Fibroblast of peridontal ligament (primary cell): Measurements from ENCODE around the gene CBS.
"Not testable (repeated sequence)": the region's sequence is repeated elsewhere in the genome, so short reads cannot be mapped to it uniquely, and the experiment has no call there.

ENCODE experiments used
- DNase-seq: peaks from one replicate; pipeline ENCODE4 v3.0.0-alpha.2; 2010; ENCODE audit errors: extremely low read depth

Gene CBS

GRCh38 chr21:43025636-43026180 lies 49.9 kb downstream of the CBS start:
- DNase-seq: no peak

DNA sequence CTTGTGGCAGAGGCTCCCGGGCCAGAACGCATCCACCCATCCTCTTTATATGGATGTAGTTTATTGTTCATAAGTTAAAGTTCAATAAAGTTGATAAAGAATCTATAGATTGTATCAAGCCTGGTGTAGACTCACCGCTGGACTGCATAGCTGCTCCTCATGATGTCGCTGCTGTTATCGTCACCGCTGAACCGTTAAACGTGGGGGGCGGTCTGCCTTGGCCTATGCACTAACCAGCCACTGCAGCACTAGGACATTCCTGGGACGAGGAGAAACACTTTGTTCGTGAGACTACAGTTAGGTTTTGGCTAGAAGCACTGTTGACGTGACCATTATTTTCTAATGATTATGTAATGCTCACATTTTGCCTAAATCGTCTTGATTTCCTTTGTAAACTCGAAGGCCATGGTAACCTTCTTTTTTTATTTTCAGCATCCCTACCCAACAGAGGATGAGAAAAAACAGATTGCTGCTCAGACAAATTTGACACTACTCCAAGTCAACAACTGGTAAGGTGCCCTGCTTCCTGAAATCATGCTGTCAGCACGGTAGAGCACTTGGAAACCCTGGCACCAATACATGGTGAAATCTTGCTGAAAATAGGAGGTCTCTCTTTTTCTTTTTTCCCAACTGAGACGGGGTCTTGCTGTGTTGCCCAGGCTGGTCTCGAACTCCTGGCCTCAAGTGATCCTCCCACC lies 51.0 kb downstream of the CBS start:
- DNase-seq: no peak

DNA sequence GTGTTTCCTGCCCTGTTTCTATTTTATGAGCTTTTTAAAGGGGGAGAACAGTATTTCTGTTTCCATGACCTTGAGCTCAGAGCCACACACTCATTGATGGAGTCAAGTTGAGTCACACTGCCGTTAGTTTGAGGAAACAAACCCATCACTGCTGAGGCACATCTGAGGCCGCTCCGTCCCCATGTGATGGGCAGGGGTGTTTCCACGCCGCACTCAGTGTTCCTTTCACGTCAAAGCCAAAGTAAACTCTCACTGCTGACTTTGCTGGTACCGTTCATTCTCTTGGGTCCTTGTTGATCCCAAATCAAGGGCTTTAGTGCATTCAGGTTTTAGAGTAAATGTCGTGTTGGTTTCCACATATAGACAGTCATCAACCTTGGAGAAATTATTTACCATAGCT lies 52.5 kb downstream of the CBS start:
- DNase-seq: no peak

DNA sequence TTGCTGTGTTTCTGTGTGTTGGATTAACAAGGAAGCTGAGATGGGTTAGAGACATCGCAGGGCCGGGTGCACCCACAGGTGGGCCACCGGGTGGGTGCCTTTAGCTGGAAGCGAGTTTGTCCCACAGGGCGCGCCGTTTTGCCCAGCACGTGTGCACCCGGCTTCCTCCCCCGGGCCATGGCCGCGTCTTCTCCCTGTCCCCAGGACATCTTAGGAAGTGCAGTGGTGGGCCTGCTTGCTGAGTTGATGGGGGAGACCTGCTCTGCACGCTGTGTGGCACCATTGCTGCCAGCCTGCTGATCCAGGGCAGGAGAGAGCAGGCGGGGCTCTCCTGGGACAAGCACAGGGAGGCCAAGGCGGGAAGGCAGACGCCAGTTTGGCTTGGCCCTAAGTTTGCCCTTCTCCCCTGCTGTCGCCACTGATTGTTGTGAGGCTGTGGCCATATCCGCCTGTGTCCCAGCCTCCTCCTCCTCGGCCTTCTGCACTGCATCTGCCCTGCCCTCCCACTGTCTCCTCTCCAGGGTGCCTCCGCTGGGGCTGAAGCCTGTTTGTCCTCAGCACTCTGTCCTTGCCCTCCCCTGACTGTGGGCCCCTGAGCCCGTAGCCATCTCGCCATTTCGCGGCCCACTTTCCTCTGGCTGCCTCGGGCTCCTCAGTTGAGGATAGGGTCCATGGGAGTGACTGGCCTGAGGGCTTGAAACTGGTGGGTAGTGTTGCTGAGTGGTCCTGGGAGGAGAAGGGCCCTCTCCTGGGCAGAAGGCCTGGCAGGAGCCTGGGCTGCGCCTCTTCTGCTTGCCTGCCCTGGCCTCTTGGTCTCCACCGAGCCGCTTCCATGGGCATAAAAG lies 53.7 kb downstream of the CBS start:
- DNase-seq: no peak

- no peak for DNase-seq
These were observed 54.4 kb downstream of the CBS start for GRCh38 chr21:43021191-43021590.

DNA sequence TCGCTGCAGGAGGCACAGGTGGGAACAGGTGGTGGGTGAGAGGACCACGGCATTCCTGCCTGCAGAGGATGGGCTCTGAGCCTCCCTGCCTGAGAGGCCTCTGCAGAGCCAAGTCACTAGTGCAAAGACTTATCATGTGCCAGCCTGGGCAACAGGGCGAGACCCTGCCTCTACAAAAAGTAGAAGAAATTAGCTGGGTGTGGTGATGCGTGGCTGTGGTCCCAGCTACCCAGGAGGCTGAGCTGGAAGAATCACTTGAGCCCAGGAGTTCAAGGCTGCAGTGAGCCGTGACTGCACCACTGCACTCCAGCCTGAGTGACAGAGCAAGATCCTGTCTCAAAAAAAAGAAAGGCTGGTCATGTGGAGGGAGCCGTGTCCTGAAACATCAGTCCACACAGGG lies 54.9 kb downstream of the CBS start:
- no peak for DNase-seq

DNA sequence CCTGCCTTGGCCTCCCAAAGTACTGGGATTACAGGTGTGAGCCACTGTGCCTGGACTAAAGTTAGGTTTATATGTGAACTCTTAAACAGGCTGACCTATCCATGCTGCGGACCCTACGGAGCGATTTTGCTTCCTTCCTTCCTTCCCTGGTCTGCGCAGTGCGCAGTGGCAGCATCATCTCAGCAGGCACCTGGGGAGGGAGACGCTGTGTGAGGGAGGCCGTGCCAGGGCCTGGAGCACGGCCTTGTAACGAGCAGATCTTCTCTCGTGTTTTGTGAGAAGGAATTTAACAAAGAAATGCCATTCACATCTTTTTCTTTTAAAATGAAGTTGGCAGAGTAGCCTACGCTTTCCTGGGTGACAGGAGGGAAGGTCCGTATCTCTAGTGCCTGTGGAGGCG lies 55.5 kb downstream of the CBS start:
- no peak for DNase-seq

DNA sequence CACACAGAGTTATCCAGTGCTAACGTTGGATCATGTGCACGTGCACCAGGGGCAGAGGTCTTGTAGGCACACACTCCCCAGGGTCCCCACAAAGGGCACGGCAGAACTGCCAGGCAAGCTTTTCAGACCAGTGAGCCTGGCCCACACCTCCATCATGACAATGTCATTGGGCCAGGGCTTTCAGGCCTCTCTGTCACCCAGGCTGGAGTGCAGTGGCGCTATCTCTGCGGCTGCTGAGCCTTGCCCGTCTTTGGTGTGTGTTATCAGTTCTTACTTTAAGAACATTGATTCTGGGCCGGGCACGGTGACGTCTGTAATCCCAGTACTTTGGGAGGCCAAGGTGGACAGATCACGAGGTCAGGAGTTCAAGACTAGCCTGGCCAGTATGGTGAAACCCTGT lies 57.1 kb downstream of the CBS start:
- DNase-seq: no peak

DNA sequence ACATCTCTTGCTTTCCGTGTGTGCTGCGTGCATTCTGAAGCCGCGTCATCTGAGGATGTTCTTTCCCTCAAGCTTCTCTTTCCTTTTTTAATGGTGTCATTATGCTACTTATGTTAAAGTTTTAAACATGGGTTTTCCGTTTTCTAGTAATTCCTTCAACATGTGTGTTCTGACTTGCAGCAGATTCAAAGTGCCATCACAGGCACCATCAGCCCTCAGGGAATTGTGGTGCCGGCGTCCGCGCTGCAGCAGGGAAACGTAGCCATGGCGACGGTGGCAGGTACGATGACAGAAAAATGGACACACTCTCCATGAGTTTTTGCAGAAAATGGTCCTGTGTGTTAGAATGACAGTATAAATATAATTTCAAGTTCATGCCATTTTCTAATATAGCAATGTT lies 58.9 kb downstream of the CBS start:
- DNase-seq: no peak

- DNase-seq: no peak
These were observed 59.6 kb downstream of the CBS start for GRCh38 chr21:43015906-43016540.

- DNase-seq: no peak
These were observed 63.0 kb downstream of the CBS start for GRCh38 chr21:43012596-43012995.

DNA sequence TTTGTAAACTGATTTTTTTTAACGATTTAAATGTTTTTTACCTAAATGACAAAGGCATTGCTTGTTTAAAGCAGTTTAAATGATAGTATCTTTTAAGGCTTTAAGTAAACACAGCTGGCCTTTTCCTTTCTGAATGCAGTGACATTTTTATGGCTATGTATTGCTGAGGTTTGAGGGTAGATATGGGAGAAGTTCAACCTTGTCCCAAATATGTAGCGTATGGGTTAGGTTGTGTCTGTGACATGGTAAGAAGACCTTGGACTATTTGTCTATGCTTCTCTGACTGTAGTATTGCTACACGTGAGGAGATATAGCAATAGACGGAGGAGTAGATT lies 68.8 kb downstream of the CBS start:
- DNase-seq: no peak

DNA sequence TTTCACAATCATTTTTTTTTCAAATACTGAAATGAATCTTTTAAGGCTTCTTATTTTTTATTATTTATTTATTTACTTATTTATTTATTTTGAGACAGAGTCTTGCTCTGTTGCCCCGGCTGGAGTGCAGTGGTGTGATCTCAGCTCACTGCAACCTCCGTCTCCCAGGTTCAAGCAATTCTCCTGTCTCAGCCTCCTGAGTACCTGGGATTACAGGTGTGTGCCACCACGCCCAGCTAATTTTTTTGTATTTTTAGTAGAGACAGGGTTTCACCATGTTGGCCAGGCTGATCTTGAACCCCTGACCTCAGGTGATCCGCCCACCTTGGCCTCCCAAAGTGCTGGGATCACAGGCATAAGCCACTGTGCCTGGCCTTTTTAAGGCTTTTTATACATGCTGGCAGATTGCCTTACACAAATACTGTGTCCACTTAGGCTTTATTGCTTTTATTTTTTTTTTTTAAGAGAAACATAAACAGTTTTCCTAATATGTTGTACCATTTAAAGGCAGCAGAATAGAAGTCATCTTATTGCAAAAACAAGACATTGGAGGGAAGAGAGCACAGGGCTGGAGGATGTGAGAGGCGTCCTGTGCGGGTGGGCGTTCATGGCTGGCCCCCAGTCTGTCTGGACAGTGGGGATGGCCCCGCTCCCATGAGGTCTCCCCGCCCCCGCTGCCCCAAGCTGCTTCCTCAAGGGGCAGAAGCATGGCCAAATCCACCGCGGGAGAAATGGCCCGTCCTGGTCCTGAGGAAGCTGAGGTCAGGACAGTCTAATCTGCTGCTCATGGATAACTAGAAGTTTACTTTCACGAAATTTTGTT lies 69.4 kb downstream of the CBS start:
- DNase-seq: not testable (repeated sequence)

GRCh38 chr21:43005635-43006034 lies 70.0 kb downstream of the CBS start:
- no peak for DNase-seq

- no peak for DNase-seq
These were observed 70.7 kb downstream of the CBS start for GRCh38 chr21:43004926-43005325.
